Prostate gland (tissue), 2 donors: ENCODE results near the gene VTA1. TPM values are rescaled to one million over a fixed set of nuclear protein-coding genes. Genes with fewer than 3 reads are reported as not detected.

Experiments used
- DNase-seq: peaks from one replicate; pipeline ENCODE4 v3.0.0-alpha.2; 2019; ENCODE audit warnings: low spot score
- H3K27ac ChIP-seq, 2 donors: fragments of 200-600 bp; sonication (generic); 2 replicates each; pipeline ENCODE4 v1.5.1; 2017 to 2019
- H3K27me3 ChIP-seq: fragments of 200-600 bp; sonication (generic); replicated peaks from 2 replicates; pipeline ENCODE4 v1.5.1; 2019; ENCODE audit not compliant: insufficient read depth
- H3K36me3 ChIP-seq, 2 donors: fragments of 200-600 bp; sonication (generic); 1 replicate in 1 of 2; 2 replicates in 1 of 2; pipeline versions ENCODE4 v1.5.1 to v1.8.1; 2017 to 2019
- H3K4me1 ChIP-seq: fragments of 200-600 bp; sonication (generic); replicated peaks from 2 replicates; pipeline ENCODE4 v1.5.1; 2019
- H3K4me3 ChIP-seq, 2 donors: fragments of 200-600 bp; sonication (generic); 2 replicates each; pipeline ENCODE4 v1.5.1; 2017 to 2019
- H3K9me3 ChIP-seq: fragments of 200-600 bp; sonication (generic); 2 replicates; pipeline ENCODE4 v1.5.1; 2017
- CTCF ChIP-seq, 4 experiments: fragments of 200-600 bp in 2 of 4; fragments of 450-650 bp in 2 of 4; sonication (generic) in 2 of 4; IDR thresholded peaks; 1 replicate in 3 of 4; 2 replicates in 1 of 4; pipeline ENCODE4 v1.5.1; 2016 to 2019; ENCODE audit warnings: antibody characterized with exemption in 4 of 4, mild to moderate bottlenecking in 2 of 4, moderate library complexity in 2 of 4
- POLR2A ChIP-seq: fragments of 450-650 bp; IDR thresholded peaks from one replicate; pipeline ENCODE4 v1.6.1; 2016; ENCODE audit warnings: antibody characterized with exemption, mild to moderate bottlenecking
- POLR2AphosphoS5 ChIP-seq: sonication (generic); formaldehyde crosslinking; IDR thresholded peaks from one replicate; pipeline ENCODE4 v1.6.1; 2017; ENCODE audit warnings: antibody characterized with exemption
- WGBS: methylation state at CpG from one replicate; pipeline ENCODE4 v1.1.5; 2018; 5-methylcytosine and 5-hydroxymethylcytosine counted together
- intact Hi-C: fragments of 100-400 bp; cut with DNase I; formaldehyde crosslinking; loops from one replicate; pipeline ENCODE4 v1.14.2; 2022
- total RNA-seq, 2 donors: library from RNA; depleted of rRNA; stranded (reverse); fragments of >200 nt; gene quantifications; one replicate each; pipeline ENCODE4 v1.1.0, GENCODE V29; 2016

Gene VTA1
- total RNA-seq, 2 donors from 2014 or later: 38.5 to 44.7 TPM

GRCh38 chr6:142210606-142211005 lies 63.5 kb downstream of the VTA1 start:
- H3K36me3 ChIP-seq: no peaks in the 10 kb centered on the region
- intact Hi-C loops: no loop called here

GRCh38 chr6:142213402-142213801 lies 66.3 kb downstream of the VTA1 start:
- no peak for DNase-seq
- no peaks in the 10 kb centered on the region for H3K27me3 ChIP-seq
- no peak for TF ChIP-seq CTCF (IDR thresholded peaks at IDR 0.05)
- no peak for TF ChIP-seq POLR2A
- no peak for TF ChIP-seq POLR2AphosphoS5
- 100% methylated on average over 1 of the region's 1 CpG for WGBS
- H3K4me3 ChIP-seq: no peak overlapping the region
- H3K9me3 ChIP-seq: no peaks in the 10 kb centered on the region
- intact Hi-C loops: no loop called here
- H3K36me3 ChIP-seq: no peaks in the 10 kb centered on the region
- H3K27ac ChIP-seq: no peak overlapping the region
- H3K4me1 ChIP-seq: no peaks in the 10 kb centered on the region

More at GRCh38 chr6:142210606-142211005, 63.5 kb downstream of the VTA1 start:
- Histone ChIP-seq H3K27ac (no peak overlapping the region), H3K9me3 (no peaks in the 10 kb centered on the region), H3K4me1 (no peaks in the 10 kb centered on the region), H3K4me3 (no peak overlapping the region), H3K27me3 (no peaks in the 10 kb centered on the region)
- WGBS: 97% methylated on average over 4 of the region's 4 CpGs
- no peak for TF ChIP-seq POLR2AphosphoS5
- no peak for TF ChIP-seq CTCF (IDR thresholded peaks at IDR 0.05)
- no peak for TF ChIP-seq POLR2A
- DNase-seq: no peak

GRCh38 chr6:142218446-142218845 lies 71.4 kb downstream of the VTA1 start:
- intact Hi-C loops: no loop called here
- 39% methylated on average over 2 of the region's 2 CpGs for WGBS

GRCh38 chr6:142222022-142222421 lies 75.0 kb downstream of the VTA1 start:
- intact Hi-C loops: no loop called here
- no peak for DNase-seq
- H3K4me3 ChIP-seq: no peak overlapping the region
- TF ChIP-seq POLR2AphosphoS5 (no peak), POLR2A (no peak), CTCF (IDR thresholded peaks at IDR 0.05) (no peak)
- no peak overlapping the region for H3K27ac ChIP-seq
- no peaks in the 10 kb centered on the region for H3K4me1 ChIP-seq
- H3K9me3 ChIP-seq: no peaks in the 10 kb centered on the region
- no peaks in the 10 kb centered on the region for H3K36me3 ChIP-seq
- H3K27me3 ChIP-seq: no peaks in the 10 kb centered on the region
- 89% methylated on average over 6 of the region's 6 CpGs for WGBS

More at GRCh38 chr6:142218446-142218845, 71.4 kb downstream of the VTA1 start:
- no peaks in the 10 kb centered on the region for H3K27me3 ChIP-seq
- DNase-seq: no peak
- TF ChIP-seq POLR2A: no peak
- TF ChIP-seq POLR2AphosphoS5: no peak
- TF ChIP-seq CTCF (IDR thresholded peaks at IDR 0.05): no peak
- H3K4me1 ChIP-seq: no peaks in the 10 kb centered on the region
- no peak overlapping the region for H3K27ac ChIP-seq
- no peak overlapping the region for H3K4me3 ChIP-seq
- H3K9me3 ChIP-seq: no peaks in the 10 kb centered on the region
- no peaks in the 10 kb centered on the region for H3K36me3 ChIP-seq

GRCh38 chr6:142223938-142224337 lies 76.9 kb downstream of the VTA1 start:
- Histone ChIP-seq H3K36me3 (no peaks in the 10 kb centered on the region), H3K27me3 (no peaks in the 10 kb centered on the region), H3K4me1 (no peaks in the 10 kb centered on the region), H3K27ac (no peak overlapping the region), H3K4me3 (no peak overlapping the region), H3K9me3 (no peaks in the 10 kb centered on the region)
- intact Hi-C loops: no loop called here
- no peak for DNase-seq
- TF ChIP-seq CTCF (IDR thresholded peaks at IDR 0.05) (no peak), POLR2A (no peak), POLR2AphosphoS5 (no peak)
- 79% methylated on average over 8 of the region's 8 CpGs for WGBS
